Stimulated activated CD8-positive, alpha-beta memory T cell treated with anti-CD3 and anti-CD28 coated beads, Interleukin-12 subunit alpha, Interleukin-12 subunit beta, amount 100 ng/mL, for 4 hours (primary cell): ENCODE results near the gene PHF20.
"Not testable (repeated sequence)": the region's sequence is repeated elsewhere in the genome, so short reads cannot be mapped to it uniquely, and the experiment has no call there.

ENCODE experiments used
- DNase-seq: peaks from one replicate; pipeline ENCODE4 v3.0.0-alpha.2; 2020; ENCODE audit warnings: low read depth

The PHF20 gene

GRCh38 chr20:35886537-35886936 lies 114.7 kb downstream of the PHF20 start:
- no peak for DNase-seq

- DNase-seq = no peak
These were observed 115.7 kb downstream of the PHF20 start for GRCh38 chr20:35887393-35888064.

GRCh38 chr20:35888657-35889056 lies 116.8 kb downstream of the PHF20 start:
- DNase-seq = no peak

- no peak for DNase-seq
These were observed 119.6 kb downstream of the PHF20 start for GRCh38 chr20:35891375-35891774.

GRCh38 chr20:35892871-35893270 lies 121.1 kb downstream of the PHF20 start:
- no peak for DNase-seq

- DNase-seq = no peak
These were observed 122.1 kb downstream of the PHF20 start for GRCh38 chr20:35893942-35894341.

GRCh38 chr20:35895516-35895915 lies 123.7 kb downstream of the PHF20 start:
- not testable (repeated sequence) for DNase-seq

- DNase-seq = no peak
These were observed 127.2 kb downstream of the PHF20 start for GRCh38 chr20:35899064-35899463.

- DNase-seq = not testable (repeated sequence)
These were observed 129.4 kb downstream of the PHF20 start for GRCh38 chr20:35901230-35901629.

GRCh38 chr20:35901678-35902544 lies 130.1 kb downstream of the PHF20 start:
- no peak for DNase-seq

GRCh38 chr20:35902545-35902941 lies 130.7 kb downstream of the PHF20 start:
- no peak for DNase-seq

GRCh38 chr20:35903843-35904242 lies 132.0 kb downstream of the PHF20 start:
- no peak for DNase-seq

- no peak for DNase-seq
These were observed 133.3 kb downstream of the PHF20 start for GRCh38 chr20:35904982-35905663.

GRCh38 chr20:35907017-35907701 lies 135.3 kb downstream of the PHF20 start:
- DNase-seq = no peak

- no peak for DNase-seq
These were observed 136.2 kb downstream of the PHF20 start for GRCh38 chr20:35908007-35908406.

GRCh38 chr20:35909176-35909575 lies 137.4 kb downstream of the PHF20 start:
- DNase-seq = no peak

GRCh38 chr20:35909796-35910195 lies 138.0 kb downstream of the PHF20 start:
- DNase-seq = no peak

GRCh38 chr20:35910254-35910653 lies 138.4 kb downstream of the PHF20 start:
- DNase-seq = no peak

- DNase-seq = no peak
These were observed 141.1 kb downstream of the PHF20 start for GRCh38 chr20:35912881-35913280.

- no peak for DNase-seq
These were observed 145.3 kb downstream of the PHF20 start for GRCh38 chr20:35917077-35917476.

- no peak for DNase-seq
These were observed 146.2 kb downstream of the PHF20 start for GRCh38 chr20:35918021-35918420.

- DNase-seq = no peak
These were observed 148.7 kb downstream of the PHF20 start for GRCh38 chr20:35920523-35920922.
